Measurements from ENCODE around the gene C1orf167.

The C1orf167 gene

DNA sequence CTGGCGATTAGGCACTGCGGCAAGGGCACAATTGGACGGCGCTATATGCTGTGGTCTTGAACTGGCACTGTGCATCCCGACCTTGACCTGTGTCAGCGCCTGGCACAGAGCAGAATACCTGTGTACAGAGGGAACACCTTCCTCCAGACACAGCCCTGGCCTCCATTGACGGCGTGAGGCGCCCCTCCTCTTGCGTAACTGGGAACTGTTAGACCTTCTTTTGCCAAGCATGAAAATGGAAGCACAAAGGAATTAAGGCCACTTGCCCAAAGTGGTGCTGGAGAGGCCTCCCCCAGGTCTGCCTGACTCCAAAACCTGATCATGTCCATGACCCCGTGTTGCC is 32.9 kb upstream of the C1orf167 start:
- no peak overlapping the region for H4K8ac ChIP-seq (ENCODE audit: low read depth, low read length)
- H3K79me1 ChIP-seq (ENCODE audit: low read depth, low read length), result no peaks in the 10 kb centered on the region
- peaks cover 18 to 21% of the 10 kb centered on the region in 2 donors for H3K4me1 ChIP-seq (ENCODE audit: control insufficient read depth in 2 of 2, insufficient read depth in 1 of 2, low read depth in 1 of 2, low read length in 2 of 2)
- no peaks in the 10 kb centered on the region for H3K9me3 ChIP-seq (replicated peaks in 1 of 2; ENCODE audit: control insufficient read depth in 2 of 2, insufficient read depth in 1 of 2, low read depth in 1 of 2, low read length in 2 of 2)
- H3K9ac ChIP-seq (ENCODE audit: low read depth, low read length, poor library complexity), result no peak overlapping the region
- peak overlapping the region; percentile 16 for H2BK5ac ChIP-seq (ENCODE audit: low read length)
- H3K27ac ChIP-seq (replicated peaks; ENCODE audit: low read length), result no peak overlapping the region
- no peak overlapping the region for H2BK120ac ChIP-seq (ENCODE audit: low read depth, low read length)
- no peak overlapping the region for H3K14ac ChIP-seq (ENCODE audit: low read length)
- no peak overlapping the region for H3K4ac ChIP-seq (ENCODE audit: low read length)
- no peak overlapping the region for H3K23ac ChIP-seq (ENCODE audit: low read depth, low read length, poor library complexity)
- H2BK15ac ChIP-seq (ENCODE audit: low read length), result no peak overlapping the region
- no peaks in the 10 kb centered on the region for H3K27me3 ChIP-seq (ENCODE audit: control insufficient read depth in 3 of 3, insufficient read depth in 3 of 3, low read depth in 1 of 3, low read length in 3 of 3)
- H4K91ac ChIP-seq (ENCODE audit: low read depth, low read length, poor library complexity), result no peak overlapping the region
- no peak for DNase-seq (ENCODE audit: low spot score)
- H3K18ac ChIP-seq (ENCODE audit: low read length), result no peak overlapping the region
- peak overlapping the region; percentile 11 for H2AK5ac ChIP-seq (ENCODE audit: low read depth, low read length)
- H3K4me3 ChIP-seq (ENCODE audit: low read length in 2 of 2), result no peak overlapping the region
- peaks cover 0 to 5% of the 10 kb centered on the region in 2 donors for H3K36me3 ChIP-seq (replicated peaks in 1 of 2; ENCODE audit: control insufficient read depth in 2 of 2, insufficient read depth in 2 of 2, low read length in 2 of 2)
- no peak overlapping the region for H3K4me2 ChIP-seq (ENCODE audit: insufficient read depth, low read length, poor library complexity, severe bottlenecking)
- no peak overlapping the region for H2AFZ ChIP-seq (ENCODE audit: low read length)
- no peak overlapping the region for H2BK12ac ChIP-seq (ENCODE audit: low read length)
- no CpG with 5 or more reads among the region's 11 CpGs for WGBS, 2 donors (ENCODE audit: extremely low coverage in 2 of 2, insufficient read length in 2 of 2, insufficient replicate concordance in 1 of 2)

DNA sequence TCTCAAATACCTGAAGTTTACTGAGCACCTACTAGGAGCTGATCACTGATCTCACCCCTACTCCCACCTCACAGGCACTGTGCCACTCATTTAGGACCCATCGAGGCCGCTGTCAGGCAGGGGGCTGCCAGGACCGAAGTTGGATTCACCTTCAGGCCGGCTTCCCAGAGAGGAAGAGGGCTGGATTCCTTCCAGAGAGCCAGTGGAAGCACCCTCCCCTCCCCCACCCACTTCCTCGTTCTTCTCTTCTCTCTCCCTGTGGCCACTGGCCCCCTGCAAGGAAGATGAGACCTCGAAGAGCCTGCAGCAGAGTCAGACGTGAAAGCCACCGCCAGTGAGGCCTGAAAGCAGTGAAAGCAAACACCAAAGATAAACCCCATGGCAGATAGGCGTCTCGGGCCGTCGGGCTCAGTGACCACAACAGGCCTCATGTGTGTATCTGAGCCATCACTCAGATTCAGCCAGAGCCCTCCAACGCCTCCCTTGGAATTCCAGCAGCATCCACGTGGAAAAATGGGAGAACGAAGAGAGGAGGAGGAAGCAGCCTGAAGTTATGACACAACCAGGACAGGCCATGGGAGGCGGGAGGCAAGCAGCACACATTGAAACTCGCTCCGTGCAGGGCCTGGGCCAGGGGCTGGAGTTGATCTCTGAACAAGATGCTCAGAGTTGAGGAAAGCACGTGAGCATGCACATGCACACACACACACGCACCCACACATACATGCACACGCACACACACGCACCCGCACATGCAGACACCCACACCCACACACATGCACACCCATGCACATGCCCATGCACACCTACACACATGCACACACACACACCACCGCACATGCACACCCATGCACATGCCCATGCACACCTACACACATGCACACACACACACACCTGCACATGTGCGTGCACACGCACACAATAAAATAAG is 32.2 kb upstream of the C1orf167 start:
- H4K8ac ChIP-seq (ENCODE audit: low read depth, low read length), result no peak overlapping the region
- no peaks in the 10 kb centered on the region for H3K79me1 ChIP-seq (ENCODE audit: low read depth, low read length)
- no peak overlapping the region for H3K27ac ChIP-seq (replicated peaks; ENCODE audit: low read length)
- H3K23ac ChIP-seq (ENCODE audit: low read depth, low read length, poor library complexity), result no peak overlapping the region
- H3K9ac ChIP-seq (ENCODE audit: low read depth, low read length, poor library complexity), result peak overlapping the region; percentile 14
- H2BK5ac ChIP-seq (ENCODE audit: low read length), result peak overlapping the region; percentile 16
- H3K4ac ChIP-seq (ENCODE audit: low read length), result peak overlapping the region; percentile 30
- peaks cover 18 to 21% of the 10 kb centered on the region in 2 donors for H3K4me1 ChIP-seq (ENCODE audit: control insufficient read depth in 2 of 2, insufficient read depth in 1 of 2, low read depth in 1 of 2, low read length in 2 of 2)
- H3K4me2 ChIP-seq (ENCODE audit: insufficient read depth, low read length, poor library complexity, severe bottlenecking), result no peak overlapping the region
- no peak for DNase-seq (ENCODE audit: low spot score)
- H3K27me3 ChIP-seq (ENCODE audit: control insufficient read depth in 3 of 3, insufficient read depth in 3 of 3, low read depth in 1 of 3, low read length in 3 of 3), result no peaks in the 10 kb centered on the region
- H3K14ac ChIP-seq (ENCODE audit: low read length), result no peak overlapping the region
- peak overlapping the region in 1 of 2 donors; percentile 33 for H3K4me3 ChIP-seq (ENCODE audit: low read length in 2 of 2)
- H2AK5ac ChIP-seq (ENCODE audit: low read depth, low read length), result peak overlapping the region; percentile 30
- H2AFZ ChIP-seq (ENCODE audit: low read length), result no peak overlapping the region
- peak overlapping the region; percentile 28 for H2BK15ac ChIP-seq (ENCODE audit: low read length)
- H3K18ac ChIP-seq (ENCODE audit: low read length), result no peak overlapping the region
- H2BK12ac ChIP-seq (ENCODE audit: low read length), result peak overlapping the region; percentile 28
- no peaks in the 10 kb centered on the region for H3K9me3 ChIP-seq (replicated peaks in 1 of 2; ENCODE audit: control insufficient read depth in 2 of 2, insufficient read depth in 1 of 2, low read depth in 1 of 2, low read length in 2 of 2)
- H2BK120ac ChIP-seq (ENCODE audit: low read depth, low read length), result no peak overlapping the region
- peaks cover 0 to under 1% of the 10 kb centered on the region in 2 donors for H3K36me3 ChIP-seq (replicated peaks in 1 of 2; ENCODE audit: control insufficient read depth in 2 of 2, insufficient read depth in 2 of 2, low read length in 2 of 2)
- H4K91ac ChIP-seq (ENCODE audit: low read depth, low read length, poor library complexity), result no peak overlapping the region
- no CpG with 5 or more reads among the region's 26 CpGs for whole genome bisulfite sequencing, 2 donors (ENCODE audit: extremely low coverage in 2 of 2, insufficient read length in 2 of 2, insufficient replicate concordance in 1 of 2)

DNA sequence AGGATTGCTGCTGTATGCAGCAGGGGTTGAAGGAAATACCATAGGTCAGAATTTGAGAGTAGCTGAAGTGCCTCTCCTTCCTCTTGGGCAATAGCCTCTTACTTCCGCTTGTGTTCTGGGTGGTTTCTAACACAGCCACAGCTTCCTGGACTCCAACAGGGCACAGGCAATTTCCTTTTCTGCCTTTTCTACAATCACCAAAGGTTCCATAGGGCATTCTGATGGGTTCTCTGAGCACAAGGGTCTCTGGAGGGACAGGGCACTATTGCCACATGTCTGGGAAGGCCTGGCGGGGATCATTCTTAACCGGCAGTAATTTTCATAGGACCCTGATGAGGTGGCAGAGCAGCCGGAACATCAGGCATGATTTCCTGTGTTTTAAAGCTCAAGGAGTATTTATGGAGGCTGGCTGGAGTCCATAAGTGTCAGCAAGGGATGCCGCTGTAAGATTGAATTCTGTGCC is 31.5 kb upstream of the C1orf167 start:
- H2BK15ac ChIP-seq (ENCODE audit: low read length), result no peak overlapping the region
- WGBS, 2 donors (ENCODE audit: extremely low coverage in 2 of 2, insufficient read length in 2 of 2, insufficient replicate concordance in 1 of 2), result no CpG with 5 or more reads among the region's 5 CpGs
- no peak for DNase-seq (ENCODE audit: low spot score)

DNA sequence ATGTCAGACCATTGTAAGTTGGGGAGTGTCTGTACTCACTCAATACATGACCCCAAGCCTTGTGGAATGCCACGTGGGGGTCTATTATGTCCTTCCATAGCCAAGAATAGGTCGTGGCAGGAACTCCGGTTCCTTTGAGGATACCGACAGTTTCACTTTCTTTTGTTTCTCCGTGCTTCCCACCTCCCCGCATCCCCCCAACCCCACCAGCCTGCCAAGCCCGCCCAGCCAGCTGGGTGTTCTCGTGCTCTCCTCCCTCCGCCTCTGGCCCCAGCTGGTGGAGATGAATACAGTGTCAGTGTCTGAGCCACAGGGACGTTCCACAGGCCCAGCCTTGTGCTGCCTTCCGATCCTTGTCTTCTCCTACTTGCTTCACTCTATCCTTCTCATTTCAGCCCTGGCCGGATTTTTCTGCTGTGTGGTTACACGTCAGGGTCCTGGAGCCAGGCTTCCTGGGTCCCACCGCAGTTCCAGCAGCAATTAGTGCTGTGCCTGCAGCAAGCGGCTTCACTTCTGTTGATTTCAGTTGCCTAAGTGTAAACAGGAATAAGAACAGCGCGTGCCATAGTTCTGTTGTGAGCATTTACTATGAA is 30.2 kb upstream of the C1orf167 start:
- peak overlapping the region; percentile 2 for H3K9ac ChIP-seq (ENCODE audit: low read depth, low read length, poor library complexity)
- H3K36me3 ChIP-seq (replicated peaks in 1 of 2; ENCODE audit: control insufficient read depth in 2 of 2, insufficient read depth in 2 of 2, low read length in 2 of 2), result no peaks in the 10 kb centered on the region

More for the DNA sequence above, 31.5 kb upstream of the C1orf167 start:
- Histone ChIP-seq H3K27me3 (ENCODE audit: control insufficient read depth in 3 of 3, insufficient read depth in 3 of 3, low read depth in 1 of 3, low read length in 3 of 3) (no peaks in the 10 kb centered on the region), H3K4me3 (ENCODE audit: low read length in 2 of 2) (peak overlapping the region in 1 of 2 donors; percentile 33), H4K8ac (ENCODE audit: low read depth, low read length) (no peak overlapping the region), H3K79me1 (ENCODE audit: low read depth, low read length) (no peaks in the 10 kb centered on the region), H3K14ac (ENCODE audit: low read length) (no peak overlapping the region), H3K18ac (ENCODE audit: low read length) (peak overlapping the region; percentile 39), H3K23ac (ENCODE audit: low read depth, low read length, poor library complexity) (no peak overlapping the region), H3K9me3 (replicated peaks in 1 of 2; ENCODE audit: control insufficient read depth in 2 of 2, insufficient read depth in 1 of 2, low read depth in 1 of 2, low read length in 2 of 2) (no peaks in the 10 kb centered on the region), H3K27ac (replicated peaks; ENCODE audit: low read length) (no peak overlapping the region), H2AK5ac (ENCODE audit: low read depth, low read length) (no peak overlapping the region), H3K4ac (ENCODE audit: low read length) (no peak overlapping the region), H2BK120ac (ENCODE audit: low read depth, low read length) (no peak overlapping the region), H3K4me2 (ENCODE audit: insufficient read depth, low read length, poor library complexity, severe bottlenecking) (no peak overlapping the region), H2BK5ac (ENCODE audit: low read length) (no peak overlapping the region), H3K9ac (ENCODE audit: low read depth, low read length, poor library complexity) (no peak overlapping the region), H3K4me1 (ENCODE audit: control insufficient read depth in 2 of 2, insufficient read depth in 1 of 2, low read depth in 1 of 2, low read length in 2 of 2) (peaks cover 18 to 25% of the 10 kb centered on the region in 2 donors), H3K36me3 (replicated peaks in 1 of 2; ENCODE audit: control insufficient read depth in 2 of 2, insufficient read depth in 2 of 2, low read length in 2 of 2) (no peaks in the 10 kb centered on the region), H2AFZ (ENCODE audit: low read length) (no peak overlapping the region), H2BK12ac (ENCODE audit: low read length) (no peak overlapping the region), H4K91ac (ENCODE audit: low read depth, low read length, poor library complexity) (no peak overlapping the region)

More for the DNA sequence above, 30.2 kb upstream of the C1orf167 start:
- Histone ChIP-seq H3K4me1 (ENCODE audit: control insufficient read depth in 2 of 2, insufficient read depth in 1 of 2, low read depth in 1 of 2, low read length in 2 of 2) (peaks cover 18 to 29% of the 10 kb centered on the region in 2 donors), H4K8ac (ENCODE audit: low read depth, low read length) (no peak overlapping the region), H2BK120ac (ENCODE audit: low read depth, low read length) (no peak overlapping the region), H3K27me3 (ENCODE audit: control insufficient read depth in 3 of 3, insufficient read depth in 3 of 3, low read depth in 1 of 3, low read length in 3 of 3) (no peaks in the 10 kb centered on the region), H3K4me3 (ENCODE audit: low read length in 2 of 2) (peak overlapping the region in 1 of 2 donors; percentile 21), H3K4ac (ENCODE audit: low read length) (no peak overlapping the region), H2BK12ac (ENCODE audit: low read length) (no peak overlapping the region), H3K4me2 (ENCODE audit: insufficient read depth, low read length, poor library complexity, severe bottlenecking) (no peak overlapping the region), H2AK5ac (ENCODE audit: low read depth, low read length) (no peak overlapping the region), H3K23ac (ENCODE audit: low read depth, low read length, poor library complexity) (no peak overlapping the region), H3K14ac (ENCODE audit: low read length) (no peak overlapping the region), H3K18ac (ENCODE audit: low read length) (peak overlapping the region; percentile 86), H4K91ac (ENCODE audit: low read depth, low read length, poor library complexity) (no peak overlapping the region), H2BK5ac (ENCODE audit: low read length) (no peak overlapping the region), H2BK15ac (ENCODE audit: low read length) (no peak overlapping the region), H3K27ac (replicated peaks; ENCODE audit: low read length) (no peak overlapping the region), H3K79me1 (ENCODE audit: low read depth, low read length) (no peaks in the 10 kb centered on the region), H3K9me3 (replicated peaks in 1 of 2; ENCODE audit: control insufficient read depth in 2 of 2, insufficient read depth in 1 of 2, low read depth in 1 of 2, low read length in 2 of 2) (no peaks in the 10 kb centered on the region), H2AFZ (ENCODE audit: low read length) (peak overlapping the region; percentile 63)
- no peak for DNase-seq (ENCODE audit: low spot score)
- WGBS, 2 donors (ENCODE audit: extremely low coverage in 2 of 2, insufficient read length in 2 of 2, insufficient replicate concordance in 1 of 2), result no CpG with 5 or more reads among the region's 17 CpGs

Measured in neuronal stem cell (in vitro differentiated cells).